ENCODE results near the gene ATP2B1. TPM values are rescaled to one million over a fixed set of nuclear protein-coding genes. Genes with fewer than 3 reads are reported as not detected.

The ATP2B1 gene
- total RNA-seq, 1 experiment from 2014 or later, result 48.5 TPM

DNA sequence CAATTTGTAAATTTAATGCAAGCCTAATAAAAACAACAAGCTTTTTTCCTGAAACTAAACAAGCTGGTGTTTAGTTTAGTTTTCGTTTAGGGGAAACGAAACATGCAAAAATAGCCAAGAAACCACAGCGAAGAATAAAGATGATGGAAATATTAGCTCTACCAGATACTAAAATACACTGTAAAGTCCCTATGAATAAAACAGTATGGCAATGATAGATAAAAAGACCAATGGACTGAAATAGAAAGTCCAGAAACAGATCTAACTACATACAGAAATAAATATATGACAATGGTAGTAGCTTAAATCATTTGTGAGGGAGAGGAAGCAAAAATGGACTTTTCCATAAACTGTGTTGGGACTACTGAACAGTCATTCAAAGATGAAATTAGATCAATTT is 26.4 kb downstream of the ATP2B1 start:
- H3K27me3 ChIP-seq (ENCODE audit: low read length), result no peaks in the 10 kb centered on the region
- H3K9me3 ChIP-seq (ENCODE audit: low read length), result peaks cover 13% of the 10 kb centered on the region; the same call in 1 of the 2 replicates
- no peaks in the 10 kb centered on the region for H3K9me2 ChIP-seq (replicated peaks; ENCODE audit: low read length)
- intact Hi-C loops (cut with micrococcal nuclease), result no loop called here
- H3F3A ChIP-seq (ENCODE audit: low read length, unreplicated experiment), result no peaks in the 10 kb centered on the region
- BruUV-seq (replicated peaks), result no TSS peak
- ChIA-PET POLR2A (ENCODE audit: unreplicated experiment) (no interaction called here), CTCF (no interaction called here)
- no peak overlapping the region for H3K4me2 ChIP-seq (ENCODE audit: low read length)
- H3K36me3 ChIP-seq (ENCODE audit: low read depth, low read length), result peaks cover 26% of the 10 kb centered on the region; the same call in 1 of the 2 replicates
- peaks cover 100% of the 10 kb centered on the region for H3K79me2 ChIP-seq (ENCODE audit: low read length)
- H2AFZ ChIP-seq (ENCODE audit: low read length), result no peak overlapping the region
- ATAC-seq (no peak), DNase-seq (no peak)
- no peak overlapping the region for H3K9ac ChIP-seq (ENCODE audit: low read length)
- no peak overlapping the region for H3K27ac ChIP-seq (ENCODE audit: low read length)
- TF ChIP-seq EZH2 (IDR thresholded peaks at IDR 0.05; ENCODE audit: low read length, unreplicated experiment), result no peak
- no peak for TF ChIP-seq EZH2phosphoT487 (IDR thresholded peaks at IDR 0.05; ENCODE audit: borderline replicate concordance, low read length)
- no peak overlapping the region for H3K4me3 ChIP-seq (ENCODE audit: low read length)
- H4K20me1 ChIP-seq (ENCODE audit: low read length), result peaks cover 49% of the 10 kb centered on the region
- H3K4me1 ChIP-seq (ENCODE audit: insufficient read depth, low read length), result 0 out of 2 replicates have a peak, but pooled peaks cover 14% of the 10 kb centered on the region

DNA sequence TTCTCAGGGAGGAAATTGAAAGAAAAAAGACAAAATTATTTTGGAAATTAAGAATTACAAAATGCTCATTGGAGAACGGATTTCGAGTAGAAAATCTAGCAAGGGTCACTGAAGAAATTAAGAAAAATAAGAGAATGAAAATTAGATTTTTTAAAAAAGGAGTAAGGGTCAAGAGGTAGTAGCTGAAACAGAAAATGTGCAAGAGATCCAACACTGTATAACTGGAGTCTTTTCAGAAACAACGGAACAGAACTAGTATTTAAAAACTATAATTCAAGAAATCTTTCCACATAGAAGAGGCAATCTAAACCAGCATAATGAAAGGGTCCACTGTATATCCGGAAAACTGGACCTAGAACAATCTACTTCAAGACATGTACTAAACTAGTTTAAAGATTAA is 28.2 kb downstream of the ATP2B1 start:
- H3F3A ChIP-seq (ENCODE audit: low read length, unreplicated experiment), result no peaks in the 10 kb centered on the region
- H2AFZ ChIP-seq (ENCODE audit: low read length), result no peak overlapping the region
- H3K4me1 ChIP-seq (ENCODE audit: insufficient read depth, low read length), result 0 out of 2 replicates have a peak, but pooled peaks cover 14% of the 10 kb centered on the region
- H3K27me3 ChIP-seq (ENCODE audit: low read length), result no peaks in the 10 kb centered on the region
- H3K4me3 ChIP-seq (ENCODE audit: low read length), result no peak overlapping the region
- ATAC-seq (no peak), DNase-seq (no peak)
- no peak overlapping the region for H3K9ac ChIP-seq (ENCODE audit: low read length)
- no peak overlapping the region for H3K27ac ChIP-seq (ENCODE audit: low read length)
- H4K20me1 ChIP-seq (ENCODE audit: low read length), result peaks cover 37% of the 10 kb centered on the region
- H3K4me2 ChIP-seq (ENCODE audit: low read length), result no peak overlapping the region
- TF ChIP-seq EZH2phosphoT487 (IDR thresholded peaks at IDR 0.05; ENCODE audit: borderline replicate concordance, low read length), result no peak
- TF ChIP-seq, protein P1, sequence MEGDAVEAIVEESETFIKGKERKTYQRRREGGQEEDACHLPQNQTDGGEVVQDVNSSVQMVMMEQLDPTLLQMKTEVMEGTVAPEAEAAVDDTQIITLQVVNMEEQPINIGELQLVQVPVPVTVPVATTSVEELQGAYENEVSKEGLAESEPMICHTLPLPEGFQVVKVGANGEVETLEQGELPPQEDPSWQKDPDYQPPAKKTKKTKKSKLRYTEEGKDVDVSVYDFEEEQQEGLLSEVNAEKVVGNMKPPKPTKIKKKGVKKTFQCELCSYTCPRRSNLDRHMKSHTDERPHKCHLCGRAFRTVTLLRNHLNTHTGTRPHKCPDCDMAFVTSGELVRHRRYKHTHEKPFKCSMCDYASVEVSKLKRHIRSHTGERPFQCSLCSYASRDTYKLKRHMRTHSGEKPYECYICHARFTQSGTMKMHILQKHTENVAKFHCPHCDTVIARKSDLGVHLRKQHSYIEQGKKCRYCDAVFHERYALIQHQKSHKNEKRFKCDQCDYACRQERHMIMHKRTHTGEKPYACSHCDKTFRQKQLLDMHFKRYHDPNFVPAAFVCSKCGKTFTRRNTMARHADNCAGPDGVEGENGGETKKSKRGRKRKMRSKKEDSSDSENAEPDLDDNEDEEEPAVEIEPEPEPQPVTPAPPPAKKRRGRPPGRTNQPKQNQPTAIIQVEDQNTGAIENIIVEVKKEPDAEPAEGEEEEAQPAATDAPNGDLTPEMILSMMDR (conservative IDR thresholded peaks at IDR 0.05; ENCODE audit: low read depth, low read length), result no peak
- peaks cover 100% of the 10 kb centered on the region for H3K79me2 ChIP-seq (ENCODE audit: low read length)
- ChIA-PET POLR2A (ENCODE audit: unreplicated experiment) (no interaction called here), CTCF (no interaction called here)
- peaks cover 13% of the 10 kb centered on the region; the same call in 1 of the 2 replicates for H3K9me3 ChIP-seq (ENCODE audit: low read length)
- H3K36me3 ChIP-seq (ENCODE audit: low read depth, low read length), result peaks cover 26% of the 10 kb centered on the region; the same call in 1 of the 2 replicates
- BruUV-seq (replicated peaks), result no TSS peak
- intact Hi-C loops (cut with micrococcal nuclease), result no loop called here
- no peaks in the 10 kb centered on the region for H3K9me2 ChIP-seq (replicated peaks; ENCODE audit: low read length)

DNA sequence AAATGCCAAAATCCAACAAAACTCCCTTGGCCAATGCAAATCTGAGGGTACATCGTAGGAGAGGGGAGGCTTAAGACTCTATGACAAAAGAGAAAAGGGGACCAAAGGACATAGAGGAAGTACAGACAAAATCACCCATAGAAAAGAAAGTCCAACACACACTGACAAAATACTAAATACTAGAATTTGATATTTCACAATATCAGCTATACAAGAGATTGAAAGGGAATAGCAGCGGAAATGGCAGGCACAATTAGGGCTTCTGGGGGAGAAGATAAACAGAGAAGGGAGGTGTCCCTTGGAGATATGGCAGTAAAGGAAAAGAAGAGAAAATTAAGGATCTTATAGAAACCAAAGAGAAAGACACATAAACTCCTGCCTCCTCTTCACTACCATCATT is 29.0 kb downstream of the ATP2B1 start:
- H3F3A ChIP-seq (ENCODE audit: low read length, unreplicated experiment), result no peaks in the 10 kb centered on the region
- TF ChIP-seq, protein P1 (conservative IDR thresholded peaks at IDR 0.05; ENCODE audit: low read depth, low read length), result no peak
- intact Hi-C loops (cut with micrococcal nuclease), result no loop called here
- H3K9me3 ChIP-seq (ENCODE audit: low read length), result peaks cover 13% of the 10 kb centered on the region; the same call in 1 of the 2 replicates
- peaks cover 44% of the 10 kb centered on the region for H4K20me1 ChIP-seq (ENCODE audit: low read length)
- H3K4me2 ChIP-seq (ENCODE audit: low read length), result no peak overlapping the region
- H3K9ac ChIP-seq (ENCODE audit: low read length), result no peak overlapping the region
- DNase-seq (no peak), ATAC-seq (no peak)
- no TSS peak for BruUV-seq (replicated peaks)
- peaks cover 26% of the 10 kb centered on the region; the same call in 1 of the 2 replicates for H3K36me3 ChIP-seq (ENCODE audit: low read depth, low read length)
- no peak overlapping the region for H3K4me3 ChIP-seq (ENCODE audit: low read length)
- 0 out of 2 replicates have a peak, but pooled peaks cover 14% of the 10 kb centered on the region for H3K4me1 ChIP-seq (ENCODE audit: insufficient read depth, low read length)
- POLR2A ChIA-PET (ENCODE audit: unreplicated experiment), result no interaction called here
- H3K27ac ChIP-seq (ENCODE audit: low read length), result no peak overlapping the region
- H3K79me2 ChIP-seq (ENCODE audit: low read length), result peaks cover 100% of the 10 kb centered on the region
- H3K9me2 ChIP-seq (replicated peaks; ENCODE audit: low read length), result no peaks in the 10 kb centered on the region
- H2AFZ ChIP-seq (ENCODE audit: low read length), result no peak overlapping the region
- H3K27me3 ChIP-seq (ENCODE audit: low read length), result no peaks in the 10 kb centered on the region
- CTCF ChIA-PET, result no interaction called here
